Omental fat pad (tissue), 4 donors: ENCODE results near the gene ITPR1. TPM values are rescaled to one million over a fixed set of nuclear protein-coding genes. Genes with fewer than 3 reads are reported as not detected.

Experiments
- ATAC-seq: fragments of 150-250 bp; one replicate; pipeline ENCODE4 v1.9.1; 2016; ENCODE audit warnings: mild to moderate bottlenecking, moderate library complexity; ENCODE audit not compliant: low FRiP score
- DNase-seq: peaks from one replicate; pipeline ENCODE4 v3.0.0-alpha.2; 2019; ENCODE audit warnings: low spot score
- total RNA-seq, 4 donors: library from RNA; depleted of rRNA; stranded (reverse); fragments of >200 nt; gene quantifications; one replicate each; pipeline ENCODE4 v1.1.0, GENCODE V29; 2016
- TF ChIP-seq, protein P1 (sequence below), 3 donors: fragments of 450-650 bp; IDR thresholded peaks; one replicate each; pipeline ENCODE4 v1.5.1; 2016 to 2017; ENCODE audit warnings: antibody characterized with exemption in 3 of 3, mild to moderate bottlenecking in 3 of 3, moderate library complexity in 2 of 3

Gene ITPR1
- total RNA-seq, 4 donors from 2014 or later, result 38.3 to 58.5 (median 41.3) TPM

DNA sequence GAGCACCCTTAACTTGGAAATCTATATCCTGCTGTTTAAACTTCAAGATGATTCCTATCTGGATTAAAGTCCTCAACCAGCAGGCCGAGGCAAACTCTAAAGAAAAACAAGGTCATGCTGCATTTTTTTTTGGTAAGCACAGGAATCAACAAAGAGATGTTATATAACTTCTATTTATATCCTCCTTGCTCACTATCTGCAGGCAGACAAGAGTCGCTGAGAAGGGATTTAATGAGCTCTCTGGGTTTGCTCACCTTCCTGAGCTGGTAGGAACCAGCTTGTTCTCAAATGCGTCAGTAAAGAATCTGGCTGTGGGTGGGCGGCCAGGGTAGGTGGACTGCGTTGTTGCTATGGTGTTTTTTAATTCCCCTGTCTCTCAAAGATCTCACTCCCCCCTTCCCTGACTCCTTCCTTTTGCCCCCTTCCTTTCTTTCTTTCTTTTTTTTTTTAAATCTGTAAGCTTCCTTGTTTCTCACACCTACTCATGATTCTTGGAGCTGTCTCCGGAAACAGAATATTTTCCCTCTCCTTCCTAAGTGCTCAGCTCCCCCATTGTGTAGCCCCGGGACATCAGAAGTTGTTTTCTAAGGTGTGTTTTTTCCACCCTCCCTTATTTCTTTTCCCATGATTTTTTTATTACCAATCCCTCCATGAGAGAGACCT lies 257.3 kb downstream of the ITPR1 start:
- TF ChIP-seq, protein P1, sequence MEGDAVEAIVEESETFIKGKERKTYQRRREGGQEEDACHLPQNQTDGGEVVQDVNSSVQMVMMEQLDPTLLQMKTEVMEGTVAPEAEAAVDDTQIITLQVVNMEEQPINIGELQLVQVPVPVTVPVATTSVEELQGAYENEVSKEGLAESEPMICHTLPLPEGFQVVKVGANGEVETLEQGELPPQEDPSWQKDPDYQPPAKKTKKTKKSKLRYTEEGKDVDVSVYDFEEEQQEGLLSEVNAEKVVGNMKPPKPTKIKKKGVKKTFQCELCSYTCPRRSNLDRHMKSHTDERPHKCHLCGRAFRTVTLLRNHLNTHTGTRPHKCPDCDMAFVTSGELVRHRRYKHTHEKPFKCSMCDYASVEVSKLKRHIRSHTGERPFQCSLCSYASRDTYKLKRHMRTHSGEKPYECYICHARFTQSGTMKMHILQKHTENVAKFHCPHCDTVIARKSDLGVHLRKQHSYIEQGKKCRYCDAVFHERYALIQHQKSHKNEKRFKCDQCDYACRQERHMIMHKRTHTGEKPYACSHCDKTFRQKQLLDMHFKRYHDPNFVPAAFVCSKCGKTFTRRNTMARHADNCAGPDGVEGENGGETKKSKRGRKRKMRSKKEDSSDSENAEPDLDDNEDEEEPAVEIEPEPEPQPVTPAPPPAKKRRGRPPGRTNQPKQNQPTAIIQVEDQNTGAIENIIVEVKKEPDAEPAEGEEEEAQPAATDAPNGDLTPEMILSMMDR (IDR thresholded peaks at IDR 0.05), result no peak
- ATAC-seq (peak; percentile 63), DNase-seq (no peak)

DNA sequence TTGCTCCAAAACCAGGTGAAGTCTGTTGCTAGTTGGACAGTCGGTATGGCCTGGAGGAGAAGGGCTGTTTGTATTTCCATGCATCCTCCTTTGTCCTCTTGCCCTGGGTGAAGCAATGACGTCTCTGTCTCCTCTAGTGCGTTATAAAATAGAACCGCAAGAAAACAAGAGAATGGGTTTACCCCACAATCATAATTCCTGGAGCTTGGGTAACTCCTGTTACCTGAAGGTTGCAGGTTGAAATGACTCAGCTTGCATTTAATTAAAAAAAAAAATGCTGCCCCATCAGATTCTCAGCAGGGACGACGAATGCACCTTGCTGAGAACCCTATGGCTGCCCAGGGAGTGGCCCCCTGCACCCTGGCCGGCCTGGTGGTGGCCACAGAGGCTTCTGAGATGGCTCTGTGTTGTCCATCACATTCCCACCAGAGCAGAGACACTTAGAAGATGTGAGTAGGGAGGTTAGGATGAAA lies 257.9 kb downstream of the ITPR1 start:
- ATAC-seq, result no peak
- no peak for DNase-seq
- TF ChIP-seq, protein P1 (IDR thresholded peaks at IDR 0.05), result no peak

- DNase-seq, result no peak
- ATAC-seq, result peak; percentile 80
- TF ChIP-seq, protein P1 (IDR thresholded peaks at IDR 0.05), result no peak
Measured at GRCh38 chr3:4751502-4752101, 258.5 kb downstream of the ITPR1 start.

DNA sequence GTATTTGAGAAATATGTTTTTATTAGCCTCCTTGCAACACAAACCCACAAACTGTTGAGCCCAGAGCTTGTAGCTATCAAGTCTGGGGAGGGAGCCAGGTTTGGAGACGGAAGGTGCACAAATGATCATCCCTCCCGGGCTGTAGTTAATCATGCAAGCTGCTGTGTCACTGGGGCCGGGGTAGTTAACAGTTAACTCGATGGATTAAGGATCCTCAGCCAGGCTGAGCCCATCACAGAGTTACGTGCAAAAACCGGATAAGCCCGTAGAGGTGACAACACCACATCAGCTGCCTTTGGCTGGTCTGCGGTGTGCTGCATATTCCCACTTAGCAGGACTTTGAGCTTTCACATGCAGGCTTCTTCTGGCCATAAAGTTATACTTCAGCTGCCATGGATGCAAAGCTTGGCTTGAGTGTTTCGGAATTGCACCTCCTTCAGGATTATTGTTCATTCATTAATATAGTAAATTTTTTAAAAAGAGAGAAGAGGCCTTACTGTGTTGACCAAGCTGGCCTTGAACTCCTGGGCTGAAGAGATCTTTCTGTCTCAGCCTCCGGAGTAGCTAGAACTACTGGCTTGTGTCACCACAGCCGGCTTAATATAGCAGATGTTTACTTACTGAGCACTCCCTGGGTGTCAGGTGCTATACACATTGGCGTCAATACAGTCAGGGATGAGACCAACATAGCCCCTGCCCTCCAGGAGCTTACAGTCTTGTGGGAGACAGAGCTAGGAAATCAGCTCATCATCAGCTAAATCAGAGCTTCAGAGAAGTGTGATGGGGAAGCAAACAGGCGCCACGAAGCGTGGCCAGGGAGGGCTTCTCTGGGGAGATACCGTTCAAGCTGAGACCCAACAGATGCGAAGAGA lies 259.3 kb downstream of the ITPR1 start:
- ATAC-seq, result no peak
- TF ChIP-seq, protein P1 (IDR thresholded peaks at IDR 0.05), result no peak

GRCh38 chr3:4753073-4753691 lies 260.0 kb downstream of the ITPR1 start:
- ATAC-seq, result no peak
- TF ChIP-seq, protein P1 (IDR thresholded peaks at IDR 0.05), result no peak
- DNase-seq, result no peak

More for the DNA sequence above, 259.3 kb downstream of the ITPR1 start:
- no peak for DNase-seq

- no peak for DNase-seq
- TF ChIP-seq, protein P1 (IDR thresholded peaks at IDR 0.05), result no peak
- no peak for ATAC-seq
Measured at GRCh38 chr3:4754180-4755086, 261.3 kb downstream of the ITPR1 start.
